Muscle of back (tissue), 11 donors: ENCODE data around the gene COL23A1. TPM values are rescaled to one million over a fixed set of nuclear protein-coding genes. Genes with fewer than 3 reads are reported as not detected.

Source experiments
- DNase-seq, 3 donors: peaks; one replicate each; pipeline versions ENCODE4 v3.0.0 to v3.0.0-alpha.2; 2013
- polyA plus RNA-seq, 10 donors: library from polyadenylated mRNA; unstranded; fragments of 120-200 nt; gene quantifications; one replicate each; pipeline ENCODE4 v1.2.1, GENCODE V29; 2013; ENCODE audit not compliant: insufficient read length in 10 of 10

Gene COL23A1
- polyA plus RNA-seq, 10 donors = 0.67 to 13.2 (median 4.5) TPM

- no peak for DNase-seq
These were observed 126.7 kb downstream of the COL23A1 start for GRCh38 chr5:178463321-178464155.

- DNase-seq = no peak
These were observed 127.4 kb downstream of the COL23A1 start for GRCh38 chr5:178462816-178463215.

DNA sequence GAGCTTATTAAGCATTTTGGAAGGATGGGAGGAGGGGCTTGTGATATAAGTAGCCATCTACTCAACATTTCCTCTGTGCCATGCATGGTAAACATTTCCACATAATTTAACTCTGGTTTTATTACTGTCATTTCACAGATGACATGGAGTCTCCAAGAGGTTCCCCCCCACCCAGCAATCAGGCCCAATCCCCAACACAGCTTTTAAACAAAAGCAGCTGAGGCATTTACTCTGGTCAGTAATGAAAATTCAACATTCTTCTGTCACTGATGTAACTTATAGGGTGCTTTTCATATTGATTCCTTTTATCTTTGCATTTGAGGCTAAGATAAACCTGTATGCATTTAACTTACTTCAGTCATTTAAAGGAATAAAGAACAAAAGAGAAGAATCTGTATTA lies 128.1 kb downstream of the COL23A1 start:
- DNase-seq = no peak

DNA sequence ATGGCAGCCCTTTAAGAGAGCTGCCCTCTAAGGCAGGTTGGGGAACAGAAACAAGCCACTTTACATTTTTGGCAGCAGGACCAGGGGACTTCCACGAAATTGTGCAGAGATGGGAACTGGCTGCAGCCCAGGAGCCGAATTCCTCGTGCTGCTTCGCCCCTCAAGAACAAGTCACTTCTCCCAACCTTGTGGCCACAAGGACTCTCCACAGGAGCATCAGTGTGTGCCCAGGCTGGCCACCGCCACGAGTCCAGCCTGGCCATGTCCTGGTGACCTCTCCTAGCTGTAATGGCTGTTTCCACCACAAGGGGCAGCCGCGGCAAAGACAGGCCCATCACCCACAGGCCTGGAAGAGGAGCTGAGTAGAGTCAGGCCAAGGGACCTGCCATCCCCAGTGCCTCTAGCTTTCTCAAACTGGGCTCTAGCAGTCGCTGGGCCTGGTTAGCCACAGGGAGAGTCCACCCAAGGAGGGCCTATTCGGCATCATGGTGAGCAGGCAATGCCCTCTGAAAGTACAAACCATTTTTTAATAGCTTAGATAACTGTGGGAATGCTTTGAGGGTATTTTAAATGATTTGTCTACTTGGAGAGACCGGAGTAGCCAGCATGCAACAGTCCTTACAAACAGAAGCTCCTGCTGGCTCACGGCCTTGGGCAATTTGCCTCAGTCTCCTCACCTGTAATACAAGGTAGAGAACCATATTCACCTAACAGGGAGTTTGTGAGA lies 129.0 kb downstream of the COL23A1 start:
- DNase-seq = peak in 2 of 3 donors; percentile 54 to 81

- no peak for DNase-seq
These were observed 129.6 kb downstream of the COL23A1 start for GRCh38 chr5:178460598-178460997.

DNA sequence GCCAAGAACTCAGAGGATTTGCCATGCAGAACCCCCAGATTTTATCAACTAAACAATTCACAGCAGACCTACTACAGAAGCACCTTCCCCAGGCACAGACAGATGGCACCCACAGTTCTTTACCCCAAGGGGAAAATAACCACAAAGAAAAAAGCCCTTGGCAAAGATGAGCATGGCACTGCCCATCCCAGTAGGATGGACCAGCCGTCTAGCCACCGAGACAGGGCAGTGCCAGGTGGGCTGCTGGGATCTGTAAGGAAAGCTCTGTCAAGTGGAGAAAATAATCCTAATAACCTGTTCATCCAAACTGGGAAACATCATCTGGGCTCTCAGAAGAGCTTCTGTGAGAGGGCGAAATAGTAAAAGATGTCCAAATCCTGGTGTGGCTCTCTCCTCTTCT lies 130.0 kb downstream of the COL23A1 start:
- DNase-seq = no peak

DNA sequence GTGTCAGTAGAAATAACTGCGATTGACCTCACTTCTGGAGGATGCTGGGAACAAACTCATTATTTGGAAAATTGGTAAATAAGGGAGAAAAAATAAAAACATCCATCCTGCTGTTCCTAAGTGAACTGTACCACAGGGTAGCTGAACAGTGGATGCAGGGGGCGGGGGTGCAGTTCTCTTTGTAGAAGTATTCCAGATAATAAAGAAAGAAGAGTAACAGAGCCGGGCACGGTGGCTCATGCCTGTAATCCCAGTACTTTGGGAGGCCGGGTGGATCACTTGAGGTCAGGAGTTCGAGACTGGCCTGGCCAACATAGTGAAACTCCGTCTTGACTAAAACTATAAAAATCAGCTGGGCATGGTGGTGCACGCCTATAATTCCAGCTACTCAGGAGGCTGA lies 132.1 kb downstream of the COL23A1 start:
- DNase-seq = no peak

DNA sequence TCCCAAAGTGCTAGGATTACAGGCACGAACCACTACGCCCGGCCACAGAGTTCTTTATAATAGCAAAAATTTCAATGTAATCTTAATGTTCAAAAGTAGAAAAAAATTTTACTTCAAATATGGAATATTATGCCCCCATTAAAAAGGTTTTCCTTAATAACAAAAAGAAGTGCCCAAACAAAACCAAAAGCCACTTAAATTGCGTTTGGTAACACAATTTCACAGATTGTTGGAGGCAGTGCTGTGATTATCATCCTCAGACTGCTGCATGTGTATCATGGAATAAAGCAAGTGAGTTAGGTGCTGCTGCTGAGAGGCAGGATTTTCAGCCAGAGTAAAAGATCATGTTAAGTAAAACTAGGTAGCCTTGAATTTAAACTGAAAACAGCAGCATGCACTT lies 132.7 kb downstream of the COL23A1 start:
- no peak for DNase-seq

GRCh38 chr5:178455480-178455835 lies 134.7 kb downstream of the COL23A1 start:
- no peak for DNase-seq

- DNase-seq = no peak
These were observed 135.2 kb downstream of the COL23A1 start for GRCh38 chr5:178454821-178455479.

GRCh38 chr5:178454303-178454702 lies 135.9 kb downstream of the COL23A1 start:
- no peak for DNase-seq

DNA sequence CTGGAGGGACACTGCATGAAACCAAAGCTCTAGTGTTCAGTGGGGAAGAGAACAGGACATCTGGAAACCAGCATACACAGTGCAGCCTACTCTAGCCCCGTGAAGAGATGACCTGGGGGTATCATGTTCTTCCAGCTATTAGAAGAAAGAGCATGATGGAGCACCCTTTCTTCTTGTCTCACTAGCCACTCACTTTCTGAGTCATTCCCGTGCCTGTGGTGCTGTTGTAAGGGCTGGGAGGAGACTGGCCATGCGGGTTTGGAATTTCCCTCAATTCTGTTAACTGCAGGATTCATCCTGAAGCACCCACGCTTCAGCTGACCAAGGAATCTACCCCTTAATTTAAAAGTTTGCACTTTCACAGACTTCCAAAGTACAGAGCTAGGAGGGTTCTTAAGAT lies 137.0 kb downstream of the COL23A1 start:
- no peak for DNase-seq

DNA sequence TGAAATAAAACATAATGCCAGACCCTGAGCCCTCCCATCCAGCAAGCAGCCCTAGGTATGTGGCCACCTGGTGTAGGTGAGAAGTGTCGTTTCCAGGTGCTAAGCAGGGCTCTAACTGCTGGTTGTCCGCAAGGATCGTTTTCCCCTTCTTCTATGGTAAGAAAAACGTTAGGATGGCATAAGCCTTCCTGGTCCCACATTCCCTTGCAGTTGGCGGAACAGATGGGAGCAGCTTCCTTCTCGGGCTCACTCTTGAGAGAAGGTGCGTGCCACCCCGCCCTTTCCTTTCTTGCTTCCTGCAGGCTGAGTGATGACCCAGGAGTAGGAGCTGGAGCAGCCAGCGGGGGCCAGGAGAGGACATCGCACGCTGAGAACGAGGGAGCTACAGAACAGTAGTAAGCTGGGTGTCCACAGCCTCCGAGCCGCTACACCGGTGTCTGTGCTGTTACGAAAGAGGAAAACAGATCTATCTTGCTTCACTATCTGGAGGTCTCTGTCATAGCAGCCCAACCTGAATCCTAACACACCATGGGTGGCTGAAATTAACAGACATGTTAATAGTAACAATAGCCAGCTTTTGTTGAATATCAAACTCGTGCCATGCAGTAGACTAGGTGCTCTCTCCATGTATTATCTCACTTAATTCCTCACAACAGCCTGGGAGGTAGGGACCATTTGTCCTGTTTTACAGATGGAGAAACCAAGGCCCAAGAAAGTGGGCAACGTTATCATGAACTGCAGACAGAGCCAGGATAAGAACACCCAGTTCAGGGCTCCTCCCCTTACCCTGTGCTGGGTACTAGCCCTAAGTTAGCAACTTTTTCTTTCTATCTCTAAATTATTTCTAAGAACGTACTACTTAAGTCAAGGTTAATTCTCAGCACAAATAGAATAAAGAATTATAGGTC lies 139.8 kb downstream of the COL23A1 start:
- no peak for DNase-seq

GRCh38 chr5:178449163-178450070 lies 140.8 kb downstream of the COL23A1 start:
- no peak for DNase-seq

DNA sequence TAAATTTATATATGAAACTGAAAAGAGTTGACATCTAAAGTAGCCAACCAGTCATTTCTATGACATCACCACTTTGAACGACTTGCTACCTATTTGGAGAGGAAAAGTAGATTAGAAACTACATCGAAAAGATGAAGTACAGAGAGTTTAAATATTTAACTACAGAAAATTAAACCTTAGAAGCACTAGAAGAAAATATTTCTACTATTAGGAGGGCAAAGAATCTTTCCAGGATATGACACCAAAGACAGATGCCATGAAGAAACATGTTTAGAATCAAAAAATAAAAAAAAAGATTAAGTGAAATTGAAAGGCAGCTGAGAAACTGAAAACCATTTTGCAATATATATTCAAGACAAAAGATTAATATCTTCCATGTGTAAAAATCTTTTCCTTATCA lies 144.7 kb downstream of the COL23A1 start:
- DNase-seq = no peak

DNA sequence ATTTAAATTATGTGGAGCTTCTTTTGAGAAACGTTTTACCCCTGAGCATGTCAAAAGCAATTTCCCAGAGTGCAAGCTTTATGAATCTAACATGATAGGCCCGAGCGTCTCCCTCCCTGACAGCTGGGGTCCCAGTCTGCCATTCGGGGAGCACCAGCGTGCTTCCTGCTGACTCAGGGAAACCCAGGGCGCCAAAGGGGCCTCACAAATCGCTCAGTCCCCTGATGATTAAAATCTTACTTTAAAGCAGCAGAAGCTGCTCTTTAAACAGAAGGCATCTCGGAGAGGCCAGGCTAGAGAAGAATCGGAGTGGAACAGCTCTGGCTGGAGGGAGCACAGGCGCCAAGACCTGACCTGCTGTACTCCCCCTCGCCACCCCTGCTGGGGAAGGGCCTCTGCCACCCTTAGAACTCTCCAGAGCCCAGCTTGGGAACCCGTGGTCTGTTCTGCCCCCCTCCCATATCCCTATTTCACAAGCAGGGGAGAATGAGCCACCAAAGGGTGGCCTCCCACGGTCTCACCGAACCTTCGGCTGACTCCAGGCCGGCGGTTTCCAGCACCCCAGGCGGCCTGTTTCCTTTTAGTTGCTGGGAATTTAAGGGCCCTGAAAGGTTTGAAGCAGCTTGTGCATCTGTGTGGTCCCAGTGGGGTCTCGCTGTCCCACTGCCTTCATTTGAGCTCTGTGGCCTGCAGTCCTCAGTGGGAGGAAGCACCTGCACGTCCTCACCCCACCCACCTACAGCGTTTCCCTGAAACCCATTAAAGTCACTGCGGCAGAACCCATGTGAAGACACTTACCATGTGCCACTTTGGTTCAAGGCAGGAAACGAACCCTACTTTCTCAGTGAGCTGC lies 147.6 kb downstream of the COL23A1 start:
- no peak for DNase-seq

- DNase-seq = no peak
These were observed 148.5 kb downstream of the COL23A1 start for GRCh38 chr5:178441486-178442270.

DNA sequence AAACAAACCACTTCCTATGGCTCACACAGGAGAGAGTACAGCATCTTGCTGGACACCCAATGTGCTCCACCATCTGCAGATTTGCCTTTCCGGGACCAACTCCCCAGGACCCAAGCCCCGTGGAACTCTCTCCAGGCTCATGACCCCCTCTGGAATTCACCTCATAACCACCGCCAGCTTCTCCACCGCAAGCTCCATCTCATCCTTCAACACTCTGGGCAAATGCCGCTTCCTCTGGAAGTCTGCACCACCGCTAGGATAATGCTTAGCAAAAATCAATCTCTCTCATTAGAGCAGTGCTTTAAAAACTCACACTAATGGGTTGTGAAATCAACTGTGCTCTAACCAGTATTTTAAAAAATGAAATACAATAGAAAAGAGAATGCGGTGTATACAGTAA lies 150.0 kb downstream of the COL23A1 start:
- no peak for DNase-seq
